Measurements from ENCODE around the gene GRB10.

Gene GRB10

DNA sequence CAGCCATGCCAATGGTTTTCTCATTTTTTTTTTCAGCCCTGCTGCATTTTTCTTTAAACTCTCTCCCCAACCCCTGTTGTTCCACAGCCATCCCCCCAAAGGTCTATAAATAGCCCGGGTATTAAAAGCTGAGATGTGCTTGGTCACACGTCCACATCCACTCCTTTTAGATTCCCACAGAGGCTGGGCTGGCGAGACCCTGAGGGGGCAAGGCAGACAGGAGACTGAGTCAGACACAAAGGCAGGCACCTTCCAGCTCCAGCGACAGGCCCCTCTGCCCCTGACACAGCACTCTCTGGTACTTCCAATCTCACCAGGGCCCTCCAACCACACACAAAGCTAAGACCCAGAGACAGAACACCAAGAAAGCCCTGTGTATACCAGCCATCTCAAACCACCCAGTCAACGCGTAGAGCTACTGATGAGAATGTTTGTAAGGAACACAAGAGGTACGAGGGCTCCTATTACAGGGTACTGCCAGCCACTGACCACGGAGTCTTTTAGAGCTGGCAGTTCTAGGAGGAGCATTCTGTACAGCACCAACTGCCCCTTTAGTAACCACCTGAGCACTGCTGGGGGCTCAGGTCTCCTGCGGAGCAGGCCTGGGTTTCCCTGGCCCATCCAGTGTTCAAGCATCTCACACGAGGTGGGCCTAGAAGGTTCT is 153.3 kb downstream of the GRB10 start:
- WGBS (ENCODE audit: insufficient coverage, insufficient read length) = no CpG with 5 or more reads among the region's 10 CpGs
- Histone ChIP-seq H3K9me3 (ENCODE audit: control insufficient read depth, insufficient read depth, low read length) (no peaks in the 10 kb centered on the region), H3K36me3 (ENCODE audit: control insufficient read depth, insufficient read depth, low read length) (no peaks in the 10 kb centered on the region), H3K27ac (ENCODE audit: low read length) (no peak overlapping the region), H3K4me1 (ENCODE audit: control insufficient read depth, insufficient read depth, low read length) (peaks cover 11% of the 10 kb centered on the region), H3K4me3 (ENCODE audit: low read length) (no peak overlapping the region), H3K27me3 (ENCODE audit: control insufficient read depth, insufficient read depth, low read length) (no peaks in the 10 kb centered on the region)
- no peak for DNase-seq (ENCODE audit: low read depth, low spot score)

GRCh38 chr7:50628434-50629084 is 154.1 kb downstream of the GRB10 start:
- no peaks in the 10 kb centered on the region for H3K36me3 ChIP-seq (ENCODE audit: control insufficient read depth, insufficient read depth, low read length)
- H3K4me3 ChIP-seq (ENCODE audit: low read length) = no peak overlapping the region
- WGBS (ENCODE audit: insufficient coverage, insufficient read length) = no CpG with 5 or more reads among the region's 6 CpGs
- H3K27me3 ChIP-seq (ENCODE audit: control insufficient read depth, insufficient read depth, low read length) = no peaks in the 10 kb centered on the region
- H3K9me3 ChIP-seq (ENCODE audit: control insufficient read depth, insufficient read depth, low read length) = no peaks in the 10 kb centered on the region
- DNase-seq (ENCODE audit: low read depth, low spot score) = no peak
- H3K27ac ChIP-seq (ENCODE audit: low read length) = no peak overlapping the region
- peaks cover 11% of the 10 kb centered on the region for H3K4me1 ChIP-seq (ENCODE audit: control insufficient read depth, insufficient read depth, low read length)

DNA sequence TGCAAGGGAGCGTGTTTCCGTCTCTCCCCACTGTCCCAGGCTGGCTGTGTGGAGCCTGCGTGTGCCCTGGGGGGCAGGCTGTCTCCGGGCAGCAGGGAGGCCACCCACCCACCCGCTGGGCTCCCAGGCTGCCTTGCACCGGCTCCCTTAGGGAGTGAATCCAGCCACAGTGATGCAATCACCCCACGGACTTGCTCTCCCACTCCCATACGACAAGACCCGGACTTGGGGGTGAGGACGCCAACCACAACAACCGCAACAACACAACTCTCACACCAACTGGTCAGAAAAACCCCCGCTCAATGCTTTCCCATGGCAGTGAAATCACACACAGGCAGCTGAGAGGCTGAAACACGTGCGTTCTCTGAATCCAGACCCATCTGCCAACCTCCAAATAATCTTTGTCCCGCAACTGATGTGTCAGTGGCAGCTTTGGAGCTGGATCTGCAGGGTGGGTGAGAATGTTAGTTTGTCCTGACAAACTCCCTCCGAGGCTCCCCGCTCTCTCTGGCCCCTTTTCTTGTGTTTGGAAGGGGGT is 154.8 kb downstream of the GRB10 start:
- no peak overlapping the region for H3K27ac ChIP-seq (ENCODE audit: low read length)
- no peaks in the 10 kb centered on the region for H3K27me3 ChIP-seq (ENCODE audit: control insufficient read depth, insufficient read depth, low read length)
- DNase-seq (ENCODE audit: low read depth, low spot score) = no peak
- H3K36me3 ChIP-seq (ENCODE audit: control insufficient read depth, insufficient read depth, low read length) = no peaks in the 10 kb centered on the region
- H3K9me3 ChIP-seq (ENCODE audit: control insufficient read depth, insufficient read depth, low read length) = no peaks in the 10 kb centered on the region
- no peak overlapping the region for H3K4me3 ChIP-seq (ENCODE audit: low read length)
- peaks cover 11% of the 10 kb centered on the region for H3K4me1 ChIP-seq (ENCODE audit: control insufficient read depth, insufficient read depth, low read length)
- no CpG with 5 or more reads among the region's 17 CpGs for WGBS (ENCODE audit: insufficient coverage, insufficient read length)

GRCh38 chr7:50626286-50626685 is 156.4 kb downstream of the GRB10 start:
- WGBS (ENCODE audit: insufficient coverage, insufficient read length) = no CpG with 5 or more reads among the region's 3 CpGs
- no peaks in the 10 kb centered on the region for H3K36me3 ChIP-seq (ENCODE audit: control insufficient read depth, insufficient read depth, low read length)
- H3K9me3 ChIP-seq (ENCODE audit: control insufficient read depth, insufficient read depth, low read length) = no peaks in the 10 kb centered on the region
- DNase-seq (ENCODE audit: low read depth, low spot score) = no peak
- no peak overlapping the region for H3K27ac ChIP-seq (ENCODE audit: low read length)
- no peak overlapping the region for H3K4me3 ChIP-seq (ENCODE audit: low read length)
- no peaks in the 10 kb centered on the region for H3K27me3 ChIP-seq (ENCODE audit: control insufficient read depth, insufficient read depth, low read length)
- peaks cover 4% of the 10 kb centered on the region for H3K4me1 ChIP-seq (ENCODE audit: control insufficient read depth, insufficient read depth, low read length)

- Histone ChIP-seq H3K4me1 (ENCODE audit: control insufficient read depth, insufficient read depth, low read length) (peaks cover 4% of the 10 kb centered on the region), H3K27ac (ENCODE audit: low read length) (no peak overlapping the region), H3K36me3 (ENCODE audit: control insufficient read depth, insufficient read depth, low read length) (no peaks in the 10 kb centered on the region), H3K9me3 (ENCODE audit: control insufficient read depth, insufficient read depth, low read length) (no peaks in the 10 kb centered on the region), H3K4me3 (ENCODE audit: low read length) (no peak overlapping the region), H3K27me3 (ENCODE audit: control insufficient read depth, insufficient read depth, low read length) (no peaks in the 10 kb centered on the region)
- DNase-seq (ENCODE audit: low read depth, low spot score) = no peak
- no CpG with 5 or more reads among the region's 5 CpGs for WGBS (ENCODE audit: insufficient coverage, insufficient read length)
Measured at GRCh38 chr7:50625360-50625759, 157.3 kb downstream of the GRB10 start.

DNA sequence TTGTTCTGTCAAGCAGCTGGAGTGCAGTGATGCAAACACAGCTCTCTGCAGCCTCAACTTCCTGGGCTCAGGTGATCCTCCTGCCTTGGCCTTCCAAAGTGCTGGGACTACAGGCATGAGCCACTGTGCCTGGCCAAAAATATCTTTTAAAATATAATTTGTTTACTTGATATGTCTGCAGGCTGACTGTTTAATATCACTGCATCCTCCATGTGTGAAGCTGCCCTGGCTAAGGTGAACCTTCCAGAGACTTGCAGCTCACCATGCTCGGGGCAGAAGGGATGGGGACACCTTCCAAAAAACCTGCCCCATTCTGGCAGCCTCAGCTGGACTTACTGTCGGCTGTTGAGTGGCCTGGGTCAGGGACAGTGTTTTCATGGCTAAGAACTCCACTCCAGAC is 159.9 kb downstream of the GRB10 start:
- H3K9me3 ChIP-seq (ENCODE audit: control insufficient read depth, insufficient read depth, low read length) = no peaks in the 10 kb centered on the region
- no CpG with 5 or more reads among the region's 2 CpGs for WGBS (ENCODE audit: insufficient coverage, insufficient read length)
- H3K27ac ChIP-seq (ENCODE audit: low read length) = no peak overlapping the region
- no peak overlapping the region for H3K4me3 ChIP-seq (ENCODE audit: low read length)
- no peak for DNase-seq (ENCODE audit: low read depth, low spot score)
- H3K36me3 ChIP-seq (ENCODE audit: control insufficient read depth, insufficient read depth, low read length) = no peaks in the 10 kb centered on the region
- no peaks in the 10 kb centered on the region for H3K27me3 ChIP-seq (ENCODE audit: control insufficient read depth, insufficient read depth, low read length)
- H3K4me1 ChIP-seq (ENCODE audit: control insufficient read depth, insufficient read depth, low read length) = peaks cover 2% of the 10 kb centered on the region; the same call in 1 of the 2 replicates

GRCh38 chr7:50621973-50622490 is 160.7 kb downstream of the GRB10 start:
- Histone ChIP-seq H3K9me3 (ENCODE audit: control insufficient read depth, insufficient read depth, low read length) (no peaks in the 10 kb centered on the region), H3K4me1 (ENCODE audit: control insufficient read depth, insufficient read depth, low read length) (no peaks in the 10 kb centered on the region), H3K4me3 (ENCODE audit: low read length) (no peak overlapping the region), H3K27me3 (ENCODE audit: control insufficient read depth, insufficient read depth, low read length) (no peaks in the 10 kb centered on the region), H3K36me3 (ENCODE audit: control insufficient read depth, insufficient read depth, low read length) (no peaks in the 10 kb centered on the region), H3K27ac (ENCODE audit: low read length) (no peak overlapping the region)
- no CpG with 5 or more reads among the region's 11 CpGs for WGBS (ENCODE audit: insufficient coverage, insufficient read length)
- no peak for DNase-seq (ENCODE audit: low read depth, low spot score)

- no CpG with 5 or more reads among the region's 8 CpGs for WGBS (ENCODE audit: insufficient coverage, insufficient read length)
- no peaks in the 10 kb centered on the region for H3K36me3 ChIP-seq (ENCODE audit: control insufficient read depth, insufficient read depth, low read length)
- no peak for DNase-seq (ENCODE audit: low read depth, low spot score)
- H3K4me1 ChIP-seq (ENCODE audit: control insufficient read depth, insufficient read depth, low read length) = no peaks in the 10 kb centered on the region
- H3K27me3 ChIP-seq (ENCODE audit: control insufficient read depth, insufficient read depth, low read length) = no peaks in the 10 kb centered on the region
- no peaks in the 10 kb centered on the region for H3K9me3 ChIP-seq (ENCODE audit: control insufficient read depth, insufficient read depth, low read length)
- H3K4me3 ChIP-seq (ENCODE audit: low read length) = no peak overlapping the region
- no peak overlapping the region for H3K27ac ChIP-seq (ENCODE audit: low read length)
Measured at GRCh38 chr7:50621206-50621605, 161.5 kb downstream of the GRB10 start.

DNA sequence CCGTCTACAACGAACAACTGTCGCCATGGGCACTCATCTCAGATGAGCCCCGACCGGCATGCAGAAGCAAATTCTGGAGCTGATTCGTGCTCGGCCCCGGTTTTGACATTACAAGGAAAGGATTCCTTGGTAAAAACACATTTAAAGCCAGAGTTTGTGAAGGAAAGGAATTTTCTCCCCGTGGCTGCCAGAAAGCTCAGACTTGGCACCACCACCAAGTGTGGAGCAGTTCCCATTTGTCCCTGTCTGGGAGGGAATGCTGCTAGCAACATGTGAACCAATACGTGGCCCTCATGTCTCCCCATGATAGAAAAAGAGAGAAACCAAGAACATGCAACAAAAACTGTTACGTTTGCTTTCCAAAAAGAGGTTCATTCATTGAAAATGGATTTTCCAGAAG is 162.3 kb downstream of the GRB10 start:
- Histone ChIP-seq H3K36me3 (ENCODE audit: control insufficient read depth, insufficient read depth, low read length) (no peaks in the 10 kb centered on the region), H3K9me3 (ENCODE audit: control insufficient read depth, insufficient read depth, low read length) (no peaks in the 10 kb centered on the region), H3K27me3 (ENCODE audit: control insufficient read depth, insufficient read depth, low read length) (no peaks in the 10 kb centered on the region), H3K4me3 (ENCODE audit: low read length) (no peak overlapping the region), H3K4me1 (ENCODE audit: control insufficient read depth, insufficient read depth, low read length) (no peaks in the 10 kb centered on the region), H3K27ac (ENCODE audit: low read length) (no peak overlapping the region)
- no peak for DNase-seq (ENCODE audit: low read depth, low spot score)
- WGBS (ENCODE audit: insufficient coverage, insufficient read length) = no CpG with 5 or more reads among the region's 11 CpGs

- H3K27me3 ChIP-seq (ENCODE audit: control insufficient read depth, insufficient read depth, low read length) = no peaks in the 10 kb centered on the region
- no peak for DNase-seq (ENCODE audit: low read depth, low spot score)
- WGBS (ENCODE audit: insufficient coverage, insufficient read length) = no CpG with 5 or more reads among the region's 14 CpGs
- H3K4me3 ChIP-seq (ENCODE audit: low read length) = no peak overlapping the region
- H3K4me1 ChIP-seq (ENCODE audit: control insufficient read depth, insufficient read depth, low read length) = no peaks in the 10 kb centered on the region
- H3K9me3 ChIP-seq (ENCODE audit: control insufficient read depth, insufficient read depth, low read length) = no peaks in the 10 kb centered on the region
- no peak overlapping the region for H3K27ac ChIP-seq (ENCODE audit: low read length)
- no peaks in the 10 kb centered on the region for H3K36me3 ChIP-seq (ENCODE audit: control insufficient read depth, insufficient read depth, low read length)
Measured at GRCh38 chr7:50619684-50620083, 163.0 kb downstream of the GRB10 start.

All from iPS DF 6.9 (cell line).